PC-9 (cell line): ENCODE data around the gene STAC. TPM values are rescaled to one million over a fixed set of nuclear protein-coding genes. Genes with fewer than 3 reads are reported as not detected.
A peak's percentile ranks its signal among the peaks of the same experiment; 100 is the strongest.

ENCODE experiments used
- BruUV-seq: library from RNA; stranded (reverse); fragments of 400-500 nt; replicated peaks from 2 replicates; lab custom pipeline; 2021; lab: Mats Ljungman, UMichigan
- CTCF ChIA-PET: fragments of 300-600 bp; sonication (Branson Sonifier 250); formaldehyde crosslinking; loops from one replicate; lab custom pipeline; 2022; ENCODE audit warnings: antibody characterized with exemption; lab: Charles Lee
- POLR2A ChIA-PET: fragments of 300-600 bp; sonication (Branson Sonifier 250); formaldehyde crosslinking; loops from one replicate; lab custom pipeline; 2022; ENCODE audit warnings: antibody characterized with exemption; ENCODE audit not compliant: unreplicated experiment; lab: Charles Lee
- DNase-seq, 2 experiments: peaks; one replicate each; pipeline versions ENCODE4 v3.0.0 to v3.0.0-alpha.2; 2015 to 2022; ENCODE audit warnings: mixed read lengths in 1 of 2
- H2AFZ ChIP-seq: fragments of 200-600 bp; sonication (generic); 2 replicates; pipeline ENCODE4 v1.8.1; 2017; ENCODE audit warnings: antibody characterized with exemption
- H3F3A ChIP-seq: fragments of 200-600 bp; sonication (generic); 2 replicates; pipeline ENCODE4 v1.8.1; 2017; ENCODE audit warnings: antibody characterized with exemption, mild to moderate bottlenecking, low read depth; ENCODE audit not compliant: insufficient read depth
- H3K27ac ChIP-seq: fragments of 200-600 bp; sonication (generic); 2 replicates; pipeline ENCODE4 v1.6.1; 2016; ENCODE audit warnings: mixed run types
- H3K27me3 ChIP-seq: fragments of 200-600 bp; sonication (generic); 2 replicates; pipeline ENCODE4 v1.6.1; 2016; ENCODE audit warnings: low read depth, mixed run types; ENCODE audit not compliant: insufficient read depth
- H3K36me3 ChIP-seq: fragments of 200-600 bp; sonication (generic); 2 replicates; pipeline ENCODE4 v1.6.1; 2016; ENCODE audit warnings: low read depth, mixed run types
- H3K4me1 ChIP-seq: fragments of 200-600 bp; sonication (generic); replicated peaks from 2 replicates; pipeline ENCODE4 v1.6.1; 2016; ENCODE audit warnings: mixed run types; ENCODE audit not compliant: insufficient read depth
- H3K4me2 ChIP-seq: fragments of 200-600 bp; sonication (generic); 2 replicates; pipeline ENCODE4 v1.6.1; 2017; ENCODE audit warnings: mixed run types
- H3K4me3 ChIP-seq: fragments of 200-600 bp; sonication (generic); 2 replicates; pipeline ENCODE4 v1.6.1; 2016; ENCODE audit warnings: mixed run types
- H3K79me2 ChIP-seq: fragments of 200-600 bp; sonication (generic); 2 replicates; pipeline ENCODE4 v1.6.1; 2017; ENCODE audit warnings: low read depth, mixed run types
- H3K9me2 ChIP-seq: fragments of 200-600 bp; sonication (generic); 2 replicates; pipeline ENCODE4 v1.8.1; 2017; ENCODE audit warnings: mild to moderate bottlenecking; ENCODE audit not compliant: insufficient read depth
- H3K9me3 ChIP-seq: fragments of 200-600 bp; sonication (generic); 2 replicates; pipeline ENCODE4 v1.8.1; 2016; ENCODE audit warnings: low read depth; ENCODE audit not compliant: insufficient read depth
- H4K20me1 ChIP-seq: fragments of 200-600 bp; sonication (generic); 2 replicates; pipeline ENCODE4 v1.8.1; 2017; ENCODE audit not compliant: insufficient read depth
- CTCF ChIP-seq: fragments of 200-600 bp; sonication (generic); conservative IDR thresholded peaks from 2 replicates; pipeline ENCODE4 v1.6.1; 2017; ENCODE audit warnings: mixed run types, antibody characterized with exemption, mild to moderate bottlenecking, moderate library complexity
- EZH2 ChIP-seq: fragments of 200-600 bp; sonication (generic); IDR thresholded peaks from 2 replicates; pipeline ENCODE4 v1.8.0; 2017; ENCODE audit warnings: antibody characterized with exemption, low read depth
- intact Hi-C: fragments of 100-400 bp; cut with micrococcal nuclease; formaldehyde crosslinking; loops from one replicate; pipeline ENCODE4 v1.10.0; 2022; ENCODE audit not compliant: unreplicated experiment
- total RNA-seq: library from RNA; stranded (reverse); gene quantifications from 2 replicates; pipeline ENCODE4 v1.2.3, GENCODE V29; 2021

Gene STAC
- total RNA-seq, 1 experiment from 2014 or later: 17.6 TPM

GRCh38 chr3:36488077-36488789 lies 107.9 kb downstream of the STAC start:
- no peaks in the 10 kb centered on the region for H3K9me3 ChIP-seq
- H3K36me3 ChIP-seq: peaks cover 3% of the 10 kb centered on the region; the same call in 1 of the 2 replicates
- no peaks in the 10 kb centered on the region for H3K9me2 ChIP-seq
- BruUV-seq: no TSS peak
- H3F3A ChIP-seq: peaks cover 8% of the 10 kb centered on the region
- peak overlapping the region; percentile 3; the same call in 1 of the 2 replicates for H2AFZ ChIP-seq
- CTCF ChIA-PET: no interaction called here
- no peaks in the 10 kb centered on the region for H3K27me3 ChIP-seq
- intact Hi-C loops: no loop called here
- TF ChIP-seq CTCF: no peak
- no peak for TF ChIP-seq EZH2
- POLR2A ChIA-PET: no interaction called here
- no peaks in the 10 kb centered on the region for H3K79me2 ChIP-seq
- DNase-seq: peak in 1 of 2 experiments; percentile 88
- no peaks in the 10 kb centered on the region for H4K20me1 ChIP-seq
- H3K4me3 ChIP-seq: no peak overlapping the region
- H3K27ac ChIP-seq: peak overlapping the region; percentile 71
- peak overlapping the region; percentile 46 for H3K4me2 ChIP-seq
- H3K4me1 ChIP-seq: peaks cover 17% of the 10 kb centered on the region

DNA sequence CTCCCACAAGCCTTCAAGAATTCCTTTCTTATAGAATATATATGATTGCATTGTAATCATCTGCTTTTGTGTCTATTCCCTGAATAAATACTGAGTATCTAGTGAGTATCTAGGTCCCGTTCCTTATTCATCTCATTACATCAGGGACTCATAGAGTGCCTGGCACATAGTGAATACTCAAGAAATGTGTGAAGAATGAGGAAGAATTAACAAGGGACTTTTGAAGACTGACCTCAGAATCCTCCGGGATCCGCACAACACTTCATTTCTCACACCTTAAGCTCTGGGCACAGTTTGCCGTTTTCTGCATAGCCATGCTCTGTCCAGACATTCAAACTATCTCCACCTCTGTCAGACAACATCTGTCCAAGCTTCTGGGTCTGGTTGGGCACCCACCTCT lies 108.8 kb downstream of the STAC start:
- Histone ChIP-seq H3K27ac (no peak overlapping the region), H4K20me1 (no peaks in the 10 kb centered on the region), H3K9me3 (no peaks in the 10 kb centered on the region), H3K4me1 (peaks cover 17% of the 10 kb centered on the region), H3K4me2 (0 out of 2 replicates have a peak overlapping the region, but pooled peaks have one; percentile 46), H3K9me2 (no peaks in the 10 kb centered on the region), H2AFZ (no peak overlapping the region), H3F3A (peaks cover 8% of the 10 kb centered on the region), H3K4me3 (no peak overlapping the region), H3K36me3 (peaks cover 3% of the 10 kb centered on the region; the same call in 1 of the 2 replicates), H3K27me3 (no peaks in the 10 kb centered on the region), H3K79me2 (no peaks in the 10 kb centered on the region)
- CTCF ChIA-PET: no interaction called here
- TF ChIP-seq CTCF (no peak), EZH2 (no peak)
- POLR2A ChIA-PET: no interaction called here
- intact Hi-C loops: no loop called here
- DNase-seq: no peak
- no TSS peak for BruUV-seq

- Histone ChIP-seq H3K79me2 (no peaks in the 10 kb centered on the region), H3K4me1 (peaks cover 17% of the 10 kb centered on the region), H3K36me3 (peaks cover 3% of the 10 kb centered on the region; the same call in 1 of the 2 replicates), H3K27me3 (no peaks in the 10 kb centered on the region), H3K27ac (no peak overlapping the region), H2AFZ (no peak overlapping the region), H3K4me3 (no peak overlapping the region), H3F3A (peaks cover 8% of the 10 kb centered on the region), H3K9me3 (no peaks in the 10 kb centered on the region), H4K20me1 (no peaks in the 10 kb centered on the region), H3K4me2 (no peak overlapping the region), H3K9me2 (no peaks in the 10 kb centered on the region)
- DNase-seq: no peak
- TF ChIP-seq EZH2: no peak
- TF ChIP-seq CTCF: no peak
- ChIA-PET POLR2A (no interaction called here), CTCF (no interaction called here)
- BruUV-seq: no TSS peak
- intact Hi-C loops: no loop called here
Observed at GRCh38 chr3:36489679-36490425, 109.5 kb downstream of the STAC start.
